GM18517 (cell line): Measurements from ENCODE around the gene CD248.
A peak's percentile ranks its signal among the peaks of the same experiment; 100 is the strongest.
"Not testable (repeated sequence)": the region's sequence is repeated elsewhere in the genome, so short reads cannot be mapped to it uniquely, and the experiment has no call there.

Source experiments
- ATAC-seq: cut with Tn5 transposase; IDR thresholded peaks from one replicate; pipeline ENCODE4 v1.9.1; 2021; ENCODE audit warnings: mild to moderate bottlenecking, moderate library complexity; ENCODE audit not compliant: unreplicated experiment

Gene CD248

GRCh38 chr11:66313321-66314185 is 3.3 kb downstream of the CD248 start:
- no peak for ATAC-seq

- ATAC-seq = peak; percentile 44
Measured at GRCh38 chr11:66312549-66313320, 4.1 kb downstream of the CD248 start.

GRCh38 chr11:66311965-66312548 is 4.8 kb downstream of the CD248 start:
- ATAC-seq = peak; percentile 71

DNA sequence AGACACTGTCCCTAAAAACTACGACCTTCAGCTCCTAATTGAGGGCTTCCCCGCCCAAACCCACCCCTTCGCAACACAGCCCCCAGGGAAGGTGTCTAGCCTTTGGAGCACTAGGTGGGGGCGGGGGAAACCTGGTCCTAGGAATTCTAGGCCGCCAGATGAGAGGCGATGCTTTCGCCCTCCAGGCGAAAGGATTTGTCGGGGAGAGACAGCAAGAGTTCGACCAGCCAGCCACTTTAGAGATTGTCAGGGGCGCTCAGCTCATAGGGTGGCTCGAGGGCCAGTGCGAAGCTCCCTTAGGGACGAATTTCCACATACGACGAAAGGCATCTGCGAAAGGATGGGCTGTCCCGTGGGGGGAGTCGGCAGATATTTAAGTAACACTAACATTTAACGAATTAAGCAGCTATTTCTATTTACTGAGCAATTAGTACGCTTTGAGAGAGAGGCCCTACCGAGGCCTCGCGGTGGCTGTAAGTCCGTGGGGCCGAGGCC is 5.3 kb downstream of the CD248 start:
- ATAC-seq = no peak

DNA sequence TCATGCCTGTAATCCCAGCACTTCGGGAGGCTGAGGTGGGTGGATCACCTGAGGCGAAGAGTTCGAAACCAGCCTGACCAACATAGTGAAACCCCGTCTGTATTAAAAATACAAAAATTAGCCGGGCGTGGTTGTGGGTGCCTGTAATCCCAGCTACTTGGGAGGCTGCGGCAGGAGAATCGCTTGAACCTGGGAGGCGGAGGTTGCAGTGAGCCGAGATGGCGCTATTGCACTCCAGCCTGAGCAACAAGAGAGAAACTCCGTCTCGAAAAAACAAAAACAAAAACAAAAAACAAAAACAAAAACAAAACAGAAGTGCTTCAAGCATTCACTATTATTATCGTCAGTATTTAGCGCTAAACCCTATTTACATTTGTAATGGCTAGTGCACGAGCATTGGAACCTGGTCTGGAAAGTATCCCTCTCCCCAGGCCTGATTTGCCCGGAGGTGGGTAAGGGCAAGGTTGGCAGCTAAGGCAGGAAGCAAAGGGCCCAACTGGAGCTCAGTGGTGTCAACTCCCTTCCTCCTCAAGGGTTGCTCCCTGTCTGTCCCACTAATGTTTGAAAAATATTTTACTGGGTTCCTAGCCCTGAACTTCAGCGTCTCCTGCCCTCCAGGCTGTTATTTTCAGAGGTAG is 5.9 kb downstream of the CD248 start:
- not testable (repeated sequence) for ATAC-seq

DNA sequence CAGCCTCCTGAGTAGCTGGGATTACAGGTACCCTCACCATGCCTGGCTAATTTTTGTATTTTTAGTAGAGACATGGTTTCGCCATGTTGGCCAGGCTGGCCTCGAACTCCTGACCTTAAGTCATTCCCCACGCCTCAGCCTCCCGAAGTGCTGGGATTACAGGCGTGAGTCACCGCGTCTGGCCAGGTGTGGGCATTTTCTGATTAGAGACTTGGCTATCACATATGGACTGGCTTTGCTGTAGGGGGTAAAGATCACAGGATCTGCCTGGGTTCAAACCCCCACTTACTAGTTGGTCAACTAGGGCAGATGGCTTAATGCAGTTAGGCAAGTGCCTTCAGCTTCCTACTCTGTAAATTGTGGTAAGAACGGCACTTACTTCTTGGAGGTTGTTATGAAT is 6.5 kb downstream of the CD248 start:
- ATAC-seq = no peak

- no peak for ATAC-seq
Measured at GRCh38 chr11:66309475-66309874, 7.4 kb downstream of the CD248 start.

DNA sequence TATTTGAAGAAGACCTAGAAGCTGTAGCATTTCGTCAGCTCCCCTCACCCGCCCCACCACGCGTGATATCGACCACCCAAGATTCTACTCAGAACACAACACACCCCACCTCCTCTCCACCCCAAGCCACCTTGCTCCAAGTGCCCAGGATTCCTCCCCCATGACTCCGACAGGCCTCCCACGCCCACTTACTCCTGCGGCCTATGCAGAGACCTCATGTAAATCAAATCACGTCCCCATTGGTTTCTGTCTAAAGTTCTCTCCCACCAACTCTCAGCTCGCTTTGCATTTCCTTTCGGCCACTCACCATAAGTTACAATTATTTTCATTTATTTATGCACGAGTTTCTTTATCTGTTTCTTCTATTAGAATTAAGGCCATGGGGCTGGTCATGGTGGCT is 14.2 kb downstream of the CD248 start:
- ATAC-seq = no peak

- ATAC-seq = no peak
Measured at GRCh38 chr11:66299186-66299585, 17.7 kb downstream of the CD248 start.

DNA sequence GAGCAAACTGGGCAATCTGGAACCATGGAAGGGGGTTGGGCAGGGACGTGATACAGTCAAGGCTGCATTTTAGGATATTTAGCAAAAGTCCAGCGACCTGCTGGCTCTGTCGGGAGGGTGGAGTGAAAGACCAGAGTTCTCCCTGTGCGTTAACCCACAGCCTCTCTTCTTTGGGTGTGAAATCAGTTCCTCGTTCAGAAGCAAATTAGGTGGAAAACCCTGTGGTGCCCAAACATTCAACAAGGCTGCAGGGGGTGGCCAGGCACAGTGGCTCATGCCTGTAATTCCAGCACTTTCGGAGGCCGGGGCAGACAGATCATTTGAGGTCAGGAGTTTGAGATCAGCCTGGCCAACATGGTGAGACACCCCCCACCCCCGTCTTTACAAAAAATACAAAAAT is 19.2 kb downstream of the CD248 start:
- ATAC-seq = no peak

DNA sequence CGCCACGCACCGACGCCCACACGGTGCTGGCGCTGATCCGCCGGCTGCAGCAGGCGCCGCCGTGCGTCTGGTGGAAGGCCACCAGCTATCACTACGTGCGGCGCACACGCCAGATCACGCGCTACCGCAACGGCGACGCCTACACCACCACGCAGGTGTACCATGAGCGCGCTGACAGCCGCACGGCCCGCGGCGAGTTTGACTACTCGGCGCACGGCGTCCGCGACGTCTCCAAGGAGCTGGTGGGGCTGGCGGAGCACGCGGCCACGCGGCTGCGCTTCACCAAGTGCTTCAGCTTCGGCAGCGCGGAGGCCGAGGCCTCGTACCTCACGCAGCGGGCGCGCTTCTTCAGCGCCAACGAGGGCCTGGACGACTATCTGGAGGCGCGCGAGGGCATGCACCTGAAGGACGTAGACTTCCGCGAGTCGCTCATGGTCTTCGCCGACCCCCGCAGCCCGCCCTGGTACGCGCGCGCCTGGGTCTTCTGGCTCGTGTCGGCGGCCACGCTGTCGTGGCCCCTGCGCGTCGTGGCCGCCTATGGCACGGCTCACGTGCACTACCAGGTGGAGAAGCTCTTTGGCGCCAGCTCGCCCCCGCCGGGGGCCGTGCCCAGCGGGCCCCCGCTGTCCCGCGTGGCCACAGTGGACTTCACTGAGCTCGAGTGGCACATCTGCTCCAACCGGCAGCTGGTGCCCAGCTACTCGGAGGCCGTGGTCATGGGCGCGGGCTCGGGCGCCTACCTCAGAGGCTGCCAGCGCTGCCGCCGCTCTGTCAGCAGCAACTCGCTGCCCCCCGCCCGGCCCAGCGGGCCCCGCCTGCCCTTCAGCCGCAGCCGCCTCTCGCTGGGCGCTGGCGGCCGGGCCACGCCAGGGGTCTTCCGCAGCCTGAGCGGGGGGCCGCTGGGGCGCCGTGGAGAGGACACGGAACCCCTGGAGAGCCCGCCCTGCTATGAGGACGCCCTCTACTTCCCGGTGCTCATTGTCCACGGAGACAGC is 21.9 kb downstream of the CD248 start:
- no peak for ATAC-seq

DNA sequence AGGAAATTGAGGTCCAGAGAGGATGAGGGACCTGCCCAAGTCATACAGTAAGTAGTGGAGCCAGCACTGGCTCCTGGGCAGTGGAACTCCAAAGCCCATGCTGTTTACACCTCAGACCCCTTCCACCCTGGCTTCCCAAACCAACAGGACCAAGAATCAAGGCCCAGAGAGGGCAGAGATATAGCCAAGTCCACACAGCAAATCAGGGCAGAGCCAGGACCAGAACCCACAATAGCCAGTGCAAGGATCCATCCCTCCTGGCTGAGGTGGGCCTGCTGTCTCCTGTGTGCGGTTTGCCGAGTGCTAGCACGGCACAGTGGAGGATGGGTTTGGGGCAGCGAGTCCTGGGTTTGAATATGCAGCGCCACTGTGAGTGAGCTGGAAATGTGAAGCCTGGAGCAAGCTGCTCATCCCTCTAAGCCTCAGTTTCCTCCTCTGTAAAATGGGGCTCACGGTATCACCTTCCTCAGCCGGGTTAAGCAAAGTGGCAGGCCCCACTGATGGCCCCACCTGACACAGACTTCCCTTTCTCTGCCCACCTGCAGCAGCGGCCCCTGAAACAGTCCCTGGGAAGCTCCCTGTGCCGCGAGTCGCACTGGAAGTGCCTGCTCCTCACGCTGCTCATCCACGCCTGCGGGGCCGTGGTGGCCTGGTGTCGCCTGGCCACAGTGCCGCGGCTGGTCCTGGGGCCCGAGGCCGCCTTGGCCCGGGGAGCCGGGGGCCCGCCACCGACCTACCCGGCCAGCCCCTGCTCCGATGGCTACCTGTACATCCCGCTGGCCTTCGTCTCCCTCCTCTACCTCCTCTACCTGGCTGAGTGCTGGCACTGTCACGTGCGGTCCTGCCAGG is 22.8 kb downstream of the CD248 start:
- ATAC-seq = no peak

DNA sequence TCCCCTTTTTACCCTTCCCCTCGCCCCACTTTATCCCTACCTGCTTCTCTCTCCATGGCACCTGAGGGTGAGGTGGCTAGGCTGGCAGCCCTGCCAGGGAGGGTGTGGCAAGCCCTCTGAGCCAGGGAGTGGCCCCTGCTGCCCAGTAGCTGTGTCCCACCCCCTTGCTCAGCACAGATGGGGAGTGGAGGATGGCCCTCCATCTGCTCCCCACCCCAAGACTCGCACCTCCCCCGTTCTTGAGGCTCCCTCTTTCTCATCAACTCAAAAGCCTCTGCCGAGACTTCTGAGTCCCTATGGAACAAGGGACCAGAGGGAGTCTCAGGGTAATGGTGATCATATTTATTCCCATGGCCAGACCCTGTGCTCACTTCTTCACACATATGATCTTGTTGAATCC is 23.5 kb downstream of the CD248 start:
- ATAC-seq = no peak

DNA sequence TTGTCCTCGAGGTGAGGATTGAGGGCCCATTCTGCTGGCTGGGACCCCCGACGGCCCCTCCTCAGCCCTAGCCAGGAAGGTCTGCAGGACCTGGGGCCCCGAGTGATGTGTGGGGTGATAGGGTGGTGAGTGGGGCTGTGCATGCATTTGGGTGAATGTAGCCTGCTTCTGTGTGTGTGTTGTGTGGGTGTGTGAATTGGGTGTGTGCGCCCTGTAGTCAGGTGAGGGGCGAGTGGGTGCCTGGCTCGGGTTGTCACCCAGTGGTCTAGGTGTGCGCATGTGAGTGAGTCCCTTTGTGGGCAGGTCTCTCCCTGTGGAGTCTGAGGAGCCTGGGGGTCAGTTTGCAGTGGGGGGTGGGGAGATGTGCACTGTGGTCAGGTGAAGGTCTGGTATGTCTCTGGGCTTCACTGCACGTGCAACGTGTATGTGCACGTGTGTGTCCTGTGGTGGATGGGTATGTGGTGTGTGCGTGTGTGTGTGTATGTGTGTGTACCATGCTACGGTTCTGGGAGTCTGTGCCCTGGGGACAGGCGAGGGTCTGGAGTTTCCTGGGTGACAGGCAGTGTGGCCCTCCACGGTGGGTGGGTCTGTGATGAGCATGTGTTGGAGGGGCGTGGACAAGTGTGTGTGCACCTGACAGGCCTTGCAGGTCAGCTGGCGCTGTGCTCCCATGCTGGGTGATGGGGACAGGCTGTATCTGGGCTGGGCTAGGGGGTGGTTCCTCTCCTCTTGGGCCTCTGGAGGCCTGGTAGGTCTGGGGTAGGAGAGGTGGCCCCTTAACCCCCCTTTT is 24.1 kb downstream of the CD248 start:
- no peak for ATAC-seq

DNA sequence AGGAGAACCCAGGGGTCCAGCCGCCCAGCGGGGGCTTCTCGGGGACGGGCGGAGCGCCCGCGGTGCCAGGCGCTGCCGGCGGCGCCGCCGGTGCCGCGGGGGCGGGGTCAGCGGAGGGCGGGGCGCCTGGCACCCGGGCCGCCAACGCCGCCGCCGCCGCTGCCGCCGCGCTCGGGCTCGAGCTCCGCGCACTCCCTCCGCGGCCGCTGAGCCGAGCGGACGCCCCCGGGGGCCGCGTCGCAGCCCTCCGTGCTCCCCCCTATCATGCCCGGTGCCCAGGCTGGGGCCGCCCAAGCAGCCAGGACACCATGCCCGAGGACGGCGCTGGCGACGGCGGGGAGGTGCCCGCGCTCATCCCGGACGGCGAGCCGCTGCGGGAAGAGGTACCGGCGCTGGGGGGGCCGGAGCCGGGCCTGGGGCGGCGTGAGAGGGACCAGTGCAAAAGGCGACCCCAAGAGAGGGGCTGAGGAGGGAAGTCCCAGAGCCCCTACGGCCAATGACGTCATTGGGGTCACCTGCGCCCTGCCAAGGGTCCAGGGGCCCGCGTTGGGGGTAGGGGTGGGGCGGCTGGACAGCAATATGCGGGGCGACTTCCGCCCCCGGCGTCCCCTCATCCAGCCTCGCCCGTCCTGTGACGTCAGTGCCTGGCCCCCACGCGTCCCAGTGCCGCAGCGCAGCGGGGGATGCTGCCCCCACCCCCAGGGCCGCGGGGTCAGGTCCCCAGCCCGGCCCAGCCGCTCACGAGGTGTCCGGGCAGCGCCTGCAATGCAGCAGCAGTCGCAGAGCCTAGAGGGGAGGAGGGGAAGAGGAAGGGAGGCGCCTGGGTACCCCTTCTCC is 24.9 kb downstream of the CD248 start, which contains the start of gene TMEM151A:
TSS of gene TMEM151A (plus strand) at position 189 of the 837 bp plus-strand sequence. CDS start at position 309, 120 bp downstream.
- no peak for ATAC-seq

DNA sequence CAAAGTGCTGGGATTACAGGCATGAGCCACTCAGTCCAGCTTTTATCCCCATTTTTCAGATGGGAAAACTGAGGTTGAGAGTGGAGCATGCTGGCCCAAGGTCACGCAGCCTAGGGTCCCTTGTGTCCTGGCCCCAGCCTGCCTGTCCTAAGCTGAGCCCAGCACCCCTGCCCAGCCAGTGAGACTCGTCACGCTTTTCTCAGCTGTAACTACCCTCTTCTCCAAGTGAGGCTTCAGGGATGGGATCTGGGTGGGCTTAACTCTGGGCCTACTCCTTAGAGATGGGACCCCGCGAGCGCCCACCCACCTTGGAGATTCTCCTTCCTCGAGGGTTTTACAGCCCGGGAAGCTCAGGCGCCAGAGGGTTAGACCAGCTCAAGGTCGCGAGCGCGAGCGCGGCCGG is 25.5 kb downstream of the CD248 start:
- ATAC-seq = no peak

- ATAC-seq = no peak
Measured at GRCh38 chr11:66290330-66290621, 26.6 kb downstream of the CD248 start.
